GM10248 (cell line): ENCODE data around the gene TOPBP1.

ENCODE experiments used
- CTCF ChIA-PET: fragments of 300-600 bp; sonication (Branson Sonifier 250); formaldehyde crosslinking; extraction: SDS; loops from one replicate; lab custom pipeline; 2021; ENCODE audit warnings: antibody characterized with exemption; lab: Yijun Ruan, JAX
- POLR2A ChIA-PET: fragments of 350-650 bp; sonication (Branson Sonifier 250); formaldehyde crosslinking; extraction: SDS; loops from one replicate; lab custom pipeline; 2020; ENCODE audit warnings: antibody characterized with exemption; lab: Yijun Ruan, JAX
- DNase-seq: peaks from one replicate; pipeline ENCODE4 v3.0.0; 2012; ENCODE audit errors: extremely low spot score
- CTCF ChIP-seq: IDR thresholded peaks from 2 replicates; pipeline ENCODE4 v1.5.1; 2012; ENCODE audit warnings: mild to moderate bottlenecking, low read depth; ENCODE audit errors: extremely low read depth, missing control alignments, control extremely low read depth

Gene TOPBP1

GRCh38 chr3:133644768-133645167, 17.0 kb downstream of the TOPBP1 start:
- POLR2A ChIA-PET: no interaction called here
- no peak for DNase-seq
- TF ChIP-seq CTCF: no peak
- CTCF ChIA-PET: interaction anchor here (1.0 kb wide), 1 partner anchor 12 kb away, joined by 3 read pairs; no protein-coding TSS in a partner anchor

GRCh38 chr3:133643611-133644010, 18.1 kb downstream of the TOPBP1 start:
- no peak for TF ChIP-seq CTCF
- DNase-seq: no peak
- POLR2A ChIA-PET: no interaction called here
- CTCF ChIA-PET: no interaction called here

- no peak for TF ChIP-seq CTCF
- POLR2A ChIA-PET: interaction anchor here (0.5 kb wide), 1 partner anchor 20 kb away, joined by 6 read pairs; no protein-coding TSS in a partner anchor
- DNase-seq: no peak
- CTCF ChIA-PET: no interaction called here
Observed at GRCh38 chr3:133641254-133641653, 20.5 kb downstream of the TOPBP1 start.

- ChIA-PET POLR2A (no interaction called here), CTCF (interaction anchor here (1.1 kb wide), 1 partner anchor 907 kb away, joined by 3 read pairs; no protein-coding TSS in a partner anchor)
- TF ChIP-seq CTCF: no peak
- no peak for DNase-seq
Observed at GRCh38 chr3:133633439-133633838, 28.3 kb downstream of the TOPBP1 start.

GRCh38 chr3:133629146-133629545, 32.6 kb downstream of the TOPBP1 start:
- no peak for DNase-seq
- CTCF ChIA-PET: interaction anchor here (2.9 kb wide), 1 partner anchor 10 kb away, joined by 12 read pairs; no protein-coding TSS in a partner anchor
- POLR2A ChIA-PET: interaction anchor here (0.6 kb wide), 1 partner anchor 48 kb away, joined by 3 read pairs; no protein-coding TSS in a partner anchor
- TF ChIP-seq CTCF: no peak

GRCh38 chr3:133627789-133628188, 34.0 kb downstream of the TOPBP1 start:
- no peak for TF ChIP-seq CTCF
- DNase-seq: no peak
- POLR2A ChIA-PET: no interaction called here
- CTCF ChIA-PET: interaction anchor here (2.9 kb wide), 1 partner anchor 11 kb away, joined by 12 read pairs; no protein-coding TSS in a partner anchor
